ENCODE data around the gene SLC47A1.
"Not testable (repeated sequence)": the region's sequence is repeated elsewhere in the genome, so short reads cannot be mapped to it uniquely, and the experiment has no call there.

SLC47A1 gene

DNA sequence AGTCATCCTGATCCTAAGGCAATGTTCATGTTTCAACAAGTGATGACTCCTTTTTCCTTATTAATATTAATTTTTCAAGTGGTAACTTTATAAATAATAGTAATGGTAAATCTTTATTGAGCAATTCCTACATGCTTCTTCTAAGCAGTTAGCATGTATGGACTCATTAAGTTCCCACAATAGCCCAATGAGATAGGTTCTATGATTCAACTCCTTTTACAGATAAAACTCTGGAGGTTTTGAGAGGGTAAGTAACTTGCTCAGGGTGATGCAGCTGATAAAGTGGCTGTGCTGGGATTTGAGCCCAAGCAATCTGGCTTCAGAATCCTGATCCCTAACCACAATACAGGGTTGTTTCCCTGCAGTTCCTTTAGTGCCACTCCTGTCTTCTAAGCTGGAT lies 25.3 kb downstream of the SLC47A1 start:
- no peak for DNase-seq

DNA sequence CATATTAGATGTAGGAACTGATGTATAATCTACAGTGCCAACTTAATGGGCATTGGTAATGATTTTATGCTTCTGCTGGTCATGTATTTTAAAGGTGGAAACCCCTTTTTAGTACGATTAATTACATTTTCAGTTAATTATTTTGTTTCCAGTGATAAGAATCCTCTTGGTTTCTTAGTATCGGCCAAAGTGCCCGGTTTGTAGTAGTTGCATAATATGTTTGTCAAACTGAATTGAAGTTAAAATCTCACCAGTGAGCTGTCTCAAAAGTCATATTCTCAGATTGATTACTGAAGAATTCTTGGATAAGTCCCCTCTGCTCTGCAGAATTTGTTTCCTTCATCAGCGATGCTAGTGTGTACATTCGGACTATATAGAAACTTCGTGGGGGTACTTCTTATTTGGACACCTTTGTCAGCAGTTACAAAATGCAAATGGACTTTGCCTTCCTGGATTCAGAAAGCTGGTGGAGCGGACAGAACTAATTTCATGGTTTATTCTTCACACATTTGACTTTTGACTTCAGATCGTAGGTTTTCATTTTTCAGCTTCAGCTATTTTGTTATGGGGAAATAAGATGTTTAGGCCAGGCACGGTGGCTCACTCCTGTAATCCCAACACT lies 28.2 kb downstream of the SLC47A1 start:
- no peak for DNase-seq

GRCh38 chr17:19565817-19566575 lies 32.3 kb downstream of the SLC47A1 start:
- no peak for DNase-seq

GRCh38 chr17:19567216-19568015 lies 33.8 kb downstream of the SLC47A1 start:
- no peak for DNase-seq

GRCh38 chr17:19568016-19568350 lies 34.3 kb downstream of the SLC47A1 start:
- no peak for DNase-seq

DNA sequence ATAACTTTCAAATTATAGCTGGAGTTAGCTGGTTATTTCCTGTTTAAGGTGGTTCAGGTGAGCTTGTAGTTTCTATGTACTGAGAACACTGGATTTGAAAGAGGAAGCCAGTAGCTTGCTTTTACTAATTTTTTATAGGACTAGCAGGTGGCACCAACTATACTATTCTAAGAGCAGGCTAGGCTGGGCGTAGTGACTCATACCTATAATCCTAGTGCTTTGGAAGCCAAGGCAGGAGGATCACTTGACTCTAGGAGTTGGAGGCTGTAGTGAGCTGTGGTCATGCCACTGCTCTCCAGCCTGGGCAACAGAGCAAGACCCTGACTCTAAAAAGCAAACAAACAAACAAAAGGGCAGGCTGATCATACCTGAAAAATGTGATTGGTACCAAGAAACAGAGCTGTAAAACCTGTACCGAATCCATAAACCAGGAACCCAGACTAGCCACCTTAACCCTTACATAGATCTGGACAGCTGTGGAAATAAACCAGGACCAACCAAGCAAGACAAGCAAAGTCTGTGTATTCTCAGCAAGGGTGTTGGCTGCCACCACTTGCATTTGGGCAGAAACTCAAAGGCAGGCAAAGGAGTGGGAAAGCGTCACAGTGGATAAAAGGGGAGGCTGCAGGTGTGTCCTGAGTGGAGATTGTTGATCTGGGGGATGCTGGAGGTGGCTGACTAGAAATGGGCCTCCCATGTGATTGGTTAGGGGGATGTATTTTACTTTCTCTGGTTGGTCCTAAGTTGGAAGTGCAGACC lies 36.3 kb downstream of the SLC47A1 start:
- no peak for DNase-seq

DNA sequence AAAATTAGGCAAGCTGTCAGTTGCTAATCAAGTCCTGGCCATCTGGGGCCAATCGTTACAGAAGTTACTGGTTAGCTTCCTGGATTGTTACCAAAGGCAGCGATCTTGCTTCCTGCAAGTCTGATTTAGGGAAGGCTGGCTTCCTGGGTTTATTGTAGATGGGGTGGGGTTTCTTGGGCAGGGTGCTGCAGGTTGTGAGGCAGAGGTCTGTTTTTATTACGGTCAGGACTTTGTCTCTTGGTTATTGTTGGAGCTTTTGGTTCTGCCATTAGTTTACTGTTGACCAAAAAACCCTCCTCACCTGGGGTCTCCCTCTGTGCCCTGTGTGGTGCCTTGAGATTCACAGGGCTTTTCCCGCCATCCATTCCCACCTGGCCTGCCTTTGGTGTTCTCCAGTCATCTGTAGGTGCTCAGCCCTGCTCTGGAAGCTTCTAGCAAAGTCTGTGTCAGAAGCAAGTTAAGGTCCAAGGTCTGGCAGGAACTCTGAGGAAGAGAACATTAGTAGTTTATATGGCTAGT lies 36.9 kb downstream of the SLC47A1 start:
- no peak for DNase-seq

- DNase-seq: no peak
These were observed 39.4 kb downstream of the SLC47A1 start for GRCh38 chr17:19573075-19573474.

- DNase-seq: no peak
These were observed 41.3 kb downstream of the SLC47A1 start for GRCh38 chr17:19574956-19575355.

- DNase-seq: no peak
These were observed 44.9 kb downstream of the SLC47A1 start for GRCh38 chr17:19578545-19578944.

- DNase-seq: no peak
These were observed 45.6 kb downstream of the SLC47A1 start for GRCh38 chr17:19579192-19579761.

DNA sequence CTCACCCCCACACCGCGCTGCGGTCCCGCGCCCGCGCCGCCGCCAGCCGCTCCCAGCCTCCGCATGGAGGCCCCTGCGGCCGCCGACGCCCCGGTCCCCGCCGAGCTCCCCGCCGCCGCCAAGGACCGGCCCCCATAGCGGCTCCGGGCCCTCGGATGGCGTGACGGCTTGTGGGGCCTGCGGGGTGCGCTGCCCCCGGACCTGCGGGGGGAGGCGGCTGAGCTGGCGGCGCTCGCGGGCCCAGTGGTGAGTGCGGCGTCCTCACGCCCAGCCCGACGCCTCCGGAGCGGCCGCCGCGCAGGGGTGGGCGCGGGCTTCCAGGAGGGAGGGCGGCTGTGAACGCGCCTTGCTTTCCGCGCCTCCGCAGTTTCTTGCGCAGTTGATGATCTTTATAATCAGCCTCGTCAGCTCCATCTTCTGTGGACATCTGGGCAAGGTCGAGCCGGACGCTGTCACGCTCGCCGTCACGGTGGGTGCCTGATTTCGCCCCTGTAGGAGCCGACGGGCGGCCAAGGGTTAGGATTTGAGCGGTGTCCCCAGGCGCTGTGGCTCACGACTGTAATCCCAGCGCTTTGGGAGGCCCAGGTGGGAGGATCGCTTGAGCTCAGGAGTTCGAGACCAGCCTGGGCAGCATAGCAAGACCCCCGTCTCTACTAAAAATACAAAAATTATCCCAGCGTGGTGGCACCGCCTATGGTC lies 46.4 kb downstream of the SLC47A1 start:
- DNase-seq: no peak

DNA sequence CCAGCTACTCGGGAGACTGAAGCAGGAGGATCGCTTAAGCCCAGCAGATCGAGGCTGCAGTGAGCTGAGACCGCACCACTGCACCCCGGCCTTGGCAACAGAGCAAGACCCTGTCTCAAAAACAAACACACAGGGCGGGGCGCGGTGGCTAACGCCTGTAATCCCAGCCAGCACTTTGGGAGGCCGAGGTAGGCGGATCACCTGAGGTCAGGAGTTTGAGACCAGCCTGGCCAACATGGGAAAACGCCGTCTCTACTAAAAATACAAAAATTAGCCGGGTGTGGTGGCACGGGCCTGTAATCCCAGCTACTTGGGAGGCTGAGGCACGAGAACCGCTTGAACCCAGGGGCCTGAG lies 46.9 kb downstream of the SLC47A1 start:
- DNase-seq: not testable (repeated sequence)

- DNase-seq: not testable (repeated sequence)
These were observed 48.5 kb downstream of the SLC47A1 start for GRCh38 chr17:19582152-19582551.

DNA sequence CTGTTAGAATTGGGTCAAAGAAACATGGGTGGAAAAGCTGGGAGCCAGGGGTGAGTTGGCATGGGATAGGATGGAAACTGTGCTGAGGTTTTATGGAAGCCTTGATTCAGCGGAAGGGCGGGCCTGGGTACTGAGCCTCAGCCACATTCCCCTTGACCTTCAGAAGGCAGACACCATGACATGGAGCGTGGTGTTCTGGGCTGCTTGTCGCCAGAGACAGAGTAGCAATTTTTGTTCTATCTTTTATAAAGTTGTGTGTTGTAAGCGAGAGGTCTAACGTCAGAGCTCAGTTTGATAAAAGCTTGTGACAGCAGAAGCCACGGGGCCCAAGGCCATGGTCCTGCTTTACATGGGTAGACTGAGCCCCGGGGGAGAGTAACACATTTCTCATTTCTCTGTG lies 50.2 kb downstream of the SLC47A1 start:
- DNase-seq: no peak

DNA sequence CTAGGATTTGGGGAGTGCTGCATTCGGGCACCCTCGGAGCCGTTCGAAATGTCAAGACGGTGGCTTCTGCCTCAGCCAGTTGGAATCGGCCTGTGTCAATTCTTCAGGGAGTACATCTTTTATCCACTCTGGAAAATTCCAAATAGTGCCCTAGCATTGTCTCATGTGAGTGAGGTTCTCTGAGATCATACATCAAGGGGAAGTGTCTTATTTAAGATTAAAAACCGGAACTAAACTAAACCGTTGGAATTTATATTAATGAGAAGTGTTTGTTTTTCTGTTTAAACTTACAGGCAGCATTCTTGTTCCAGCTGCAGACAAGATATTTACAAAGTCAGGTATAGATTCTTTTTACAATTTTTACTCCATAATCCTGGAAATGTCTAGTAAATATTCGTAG lies 56.8 kb downstream of the SLC47A1 start:
- no peak for DNase-seq

DNA sequence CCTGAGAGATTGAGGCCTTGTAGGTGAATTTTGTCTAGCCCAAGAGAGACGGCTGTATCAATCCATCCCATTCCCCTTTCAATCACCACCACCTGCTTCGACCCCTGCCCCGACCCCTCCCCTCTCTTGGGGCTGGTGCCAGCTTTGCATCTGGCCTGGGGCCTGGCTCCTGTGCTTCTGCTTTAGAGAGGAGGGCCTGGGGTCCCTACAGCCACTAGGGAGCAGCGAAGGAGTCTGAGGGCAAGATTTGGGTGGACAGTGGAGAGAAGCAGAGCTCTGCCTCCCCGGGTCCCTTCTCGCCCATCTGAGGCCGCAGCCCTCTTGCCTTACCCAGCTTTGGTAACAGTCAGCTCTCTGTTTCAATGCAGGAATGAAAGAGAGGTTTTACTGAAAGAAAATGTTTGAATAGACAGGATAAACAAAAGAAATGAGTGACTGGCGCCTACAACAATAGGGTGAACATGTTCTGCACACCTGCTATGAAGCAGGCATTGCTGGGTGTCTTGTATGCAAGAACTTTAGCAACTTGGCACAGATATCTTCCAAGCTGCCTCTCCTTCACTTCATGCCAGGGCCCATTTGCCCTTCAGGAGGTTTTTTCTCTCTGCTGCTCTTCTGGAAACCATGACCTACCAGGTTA lies 57.4 kb downstream of the SLC47A1 start:
- DNase-seq: no peak

DNA sequence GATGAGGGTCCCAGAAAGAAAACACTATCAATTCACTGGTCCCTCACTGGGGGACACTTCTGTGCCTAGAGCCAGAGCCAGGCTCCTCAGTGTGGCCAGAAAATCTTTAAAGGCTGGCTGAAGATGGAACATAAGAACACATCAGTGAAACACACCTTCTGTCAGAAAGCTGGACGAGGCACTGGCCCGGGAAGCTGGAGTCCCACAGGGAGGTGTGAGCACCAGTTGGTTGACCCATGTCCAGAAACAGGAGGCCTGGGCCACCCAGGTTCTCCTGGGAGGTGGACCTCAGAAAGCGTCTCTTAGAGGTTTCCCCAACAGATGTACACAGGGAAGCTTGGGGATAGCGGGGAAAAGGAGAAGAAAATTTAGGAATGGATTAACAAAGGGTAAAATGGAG lies 58.7 kb downstream of the SLC47A1 start:
- no peak for DNase-seq

DNA sequence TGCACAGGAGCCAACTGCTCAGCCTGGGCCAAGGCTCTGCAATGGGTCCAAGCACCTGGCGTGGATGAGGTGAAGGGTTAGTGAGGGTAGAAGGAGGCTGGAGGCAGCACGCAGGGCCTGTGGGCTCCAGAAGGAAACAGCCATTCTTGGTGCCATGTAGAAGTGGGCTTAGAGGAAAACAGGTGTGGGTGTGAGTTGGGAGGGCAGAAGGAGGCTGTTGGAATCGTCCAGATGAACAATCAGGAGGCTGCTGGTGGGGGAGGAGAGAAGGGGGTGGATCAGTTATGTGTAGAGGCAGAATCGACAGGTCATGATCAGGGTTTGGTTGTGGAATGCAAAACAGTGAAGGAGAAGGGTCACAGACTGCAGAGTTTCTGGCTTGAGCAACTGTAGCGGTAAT lies 63.2 kb downstream of the SLC47A1 start:
- no peak for DNase-seq

GRCh38 chr17:19610311-19610710 lies 76.7 kb downstream of the SLC47A1 start:
- DNase-seq: no peak

DNA sequence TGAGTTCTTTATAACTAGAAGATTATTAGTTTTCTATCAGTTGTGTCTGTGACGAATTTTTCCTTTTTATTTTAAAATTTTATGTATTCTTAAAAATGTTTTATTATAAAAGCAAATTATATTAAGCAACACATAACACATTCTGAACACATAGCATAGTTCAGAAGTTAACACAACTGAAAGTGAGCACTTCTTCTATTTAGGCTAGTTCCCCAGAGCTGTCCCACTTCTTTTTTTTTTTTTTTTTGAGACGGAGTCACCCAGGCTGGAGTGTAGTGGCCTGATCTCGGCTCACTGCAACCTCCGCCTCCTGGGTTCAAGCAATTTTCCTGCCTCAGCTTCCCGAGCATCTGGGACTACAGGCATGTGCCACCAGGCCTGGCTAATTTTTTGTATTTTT lies 77.2 kb downstream of the SLC47A1 start:
- no peak for DNase-seq

GRCh38 chr17:19613979-19614378 lies 80.3 kb downstream of the SLC47A1 start:
- no peak for DNase-seq

All from fibroblast of skin of right quadriceps (primary cell).